HG03439 (cell line): ENCODE results near the gene NEU1.
A peak's percentile ranks its signal among the peaks of the same experiment; 100 is the strongest.
"Not testable (repeated sequence)": the region's sequence is repeated elsewhere in the genome, so short reads cannot be mapped to it uniquely, and the experiment has no call there.

Experiments
- ATAC-seq: cut with Tn5 transposase; IDR thresholded peaks from one replicate; pipeline ENCODE4 v1.9.1; 2021; ENCODE audit warnings: mild to moderate bottlenecking, moderate library complexity; ENCODE audit not compliant: unreplicated experiment

Gene NEU1

DNA sequence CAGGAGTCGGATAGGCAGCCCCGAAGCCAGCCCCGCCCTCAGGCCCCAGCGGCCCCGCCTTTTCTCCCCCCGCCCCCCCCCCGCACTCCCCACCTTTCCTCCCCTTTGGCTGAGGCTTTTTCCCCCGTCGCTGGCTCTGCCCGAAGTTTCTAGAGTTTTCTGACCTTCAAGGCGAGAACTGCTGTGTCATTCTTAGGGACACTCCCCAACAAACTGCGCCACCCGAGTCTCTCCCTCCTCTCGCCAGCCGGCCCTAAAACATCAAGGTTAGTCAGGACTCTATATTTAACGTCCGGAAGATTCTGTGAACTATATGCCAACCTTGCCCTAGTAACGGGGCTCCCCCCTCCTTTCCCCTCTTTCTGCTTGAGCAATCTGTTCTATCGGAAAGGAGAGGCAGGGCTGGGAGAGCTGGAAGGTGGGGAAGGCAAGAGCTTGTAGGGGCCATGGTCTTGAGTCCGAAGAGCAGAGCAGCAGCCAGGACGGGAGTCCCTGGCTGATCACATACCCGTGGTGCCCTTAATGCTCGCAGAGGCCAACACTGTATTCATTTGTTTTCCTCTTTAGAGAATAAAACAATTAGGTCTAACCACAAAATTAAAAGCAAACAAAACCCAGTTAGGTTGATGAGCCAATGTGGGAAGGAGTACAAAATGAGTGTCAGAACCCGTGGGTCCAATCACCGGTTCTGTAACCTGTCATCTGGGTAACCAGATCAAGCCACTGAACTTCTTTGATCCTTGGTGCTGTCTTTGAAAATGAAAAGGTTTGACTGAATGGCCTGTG lies 40.4 kb downstream of the NEU1 start:
- peak; percentile 40 for ATAC-seq

DNA sequence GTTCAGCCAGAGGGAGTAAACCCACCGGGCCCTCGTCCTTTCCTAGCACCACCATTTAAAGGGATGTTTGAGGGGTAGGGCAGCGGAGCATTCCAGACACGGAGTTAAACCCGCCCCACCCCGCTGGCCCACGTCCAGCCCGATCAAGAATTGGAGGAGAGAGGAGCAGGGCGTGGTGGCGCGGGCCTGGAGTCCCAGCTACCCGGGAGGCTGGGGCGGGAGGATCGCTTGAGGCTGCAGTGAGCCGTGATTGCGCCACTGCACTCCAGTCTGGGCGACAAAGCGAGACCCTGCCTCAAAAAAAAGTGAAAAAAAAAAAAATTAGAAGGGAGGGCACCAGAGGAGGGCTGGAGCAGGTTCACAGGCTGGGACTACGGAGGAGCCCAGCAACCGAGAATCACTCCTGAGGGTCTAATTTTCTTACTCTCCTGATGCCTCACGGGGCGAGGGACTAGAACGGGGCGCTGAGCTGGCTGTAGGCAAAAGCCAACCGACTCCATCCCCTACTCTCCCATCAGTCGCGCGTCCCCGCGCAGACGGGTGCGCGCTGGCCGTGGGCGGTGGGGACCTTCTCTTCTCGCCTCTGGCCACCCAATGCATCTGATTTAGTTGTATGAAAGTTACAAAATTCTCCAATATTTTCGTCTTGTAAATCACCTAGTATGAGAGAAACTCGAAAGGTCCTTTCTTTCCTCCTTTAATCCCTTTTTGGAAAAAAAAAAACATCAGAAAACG lies 41.2 kb downstream of the NEU1 start:
- ATAC-seq: peak; percentile 40

DNA sequence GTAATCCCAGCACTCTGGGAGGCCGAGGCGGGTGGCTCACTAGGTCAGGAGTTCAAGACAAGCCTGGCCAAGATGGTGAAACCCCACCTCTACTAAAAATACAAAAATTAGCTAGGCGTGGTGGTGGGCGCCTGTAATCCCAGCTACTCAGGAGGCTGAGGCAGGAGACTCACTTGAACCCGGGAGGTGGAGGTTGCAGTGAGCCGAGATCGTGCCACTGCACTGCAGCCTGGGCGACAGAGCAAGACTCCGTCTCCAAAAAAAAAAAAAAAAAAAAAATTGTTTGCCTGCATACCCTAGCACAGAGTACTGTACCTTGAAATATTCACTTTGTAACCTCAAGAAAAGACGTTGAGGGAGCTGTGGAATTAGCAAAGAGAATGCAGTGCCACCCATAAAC lies 42.2 kb downstream of the NEU1 start:
- ATAC-seq: not testable (repeated sequence)

DNA sequence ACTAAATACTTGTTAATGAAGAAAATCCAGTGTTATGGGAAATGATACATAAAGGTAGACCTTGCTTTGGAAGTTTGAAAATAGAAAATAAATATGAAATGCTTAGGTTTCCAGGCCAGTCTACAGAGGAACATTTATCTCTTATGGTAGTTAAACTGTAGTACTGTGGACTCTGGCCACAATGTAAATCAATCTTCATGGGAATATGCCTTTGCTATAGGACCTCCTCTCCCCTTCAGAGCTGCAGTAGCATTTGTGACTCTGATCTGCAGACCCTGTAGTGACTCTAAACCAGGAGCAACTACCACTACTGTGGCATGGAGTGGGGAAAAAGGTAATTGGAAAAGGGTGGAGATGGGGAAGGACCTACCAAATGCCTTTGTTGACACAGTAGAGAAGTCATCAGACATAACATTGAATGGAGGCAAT lies 42.7 kb downstream of the NEU1 start:
- ATAC-seq: no peak

DNA sequence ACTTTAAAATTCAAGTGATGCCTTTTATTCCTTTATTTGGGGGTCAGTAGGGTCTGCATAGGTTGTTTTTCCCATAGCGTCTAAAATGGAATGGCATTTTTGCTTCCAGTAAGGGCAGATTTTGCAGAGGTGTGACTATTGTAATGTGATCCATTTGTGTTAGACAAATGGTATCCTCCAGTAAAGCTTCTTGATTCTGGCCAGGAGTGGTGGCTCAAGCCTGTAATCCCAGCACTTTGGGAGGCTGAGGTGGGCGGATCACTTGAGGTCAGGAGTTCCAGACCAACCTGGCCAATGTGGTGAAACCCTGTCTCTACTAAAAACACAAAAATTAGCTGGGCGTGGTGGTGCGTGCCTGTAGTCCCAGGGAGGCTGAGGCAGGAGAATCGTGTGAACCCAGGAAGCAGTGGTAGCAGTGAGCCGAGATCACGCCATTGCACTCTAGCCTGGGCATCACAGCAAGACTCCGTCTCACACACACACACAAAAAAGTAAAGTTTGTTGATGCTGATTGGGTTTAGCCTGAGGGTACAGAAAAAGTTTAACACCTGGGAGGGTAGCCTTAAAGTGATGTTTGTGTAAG lies 44.6 kb downstream of the NEU1 start:
- not testable (repeated sequence) for ATAC-seq

DNA sequence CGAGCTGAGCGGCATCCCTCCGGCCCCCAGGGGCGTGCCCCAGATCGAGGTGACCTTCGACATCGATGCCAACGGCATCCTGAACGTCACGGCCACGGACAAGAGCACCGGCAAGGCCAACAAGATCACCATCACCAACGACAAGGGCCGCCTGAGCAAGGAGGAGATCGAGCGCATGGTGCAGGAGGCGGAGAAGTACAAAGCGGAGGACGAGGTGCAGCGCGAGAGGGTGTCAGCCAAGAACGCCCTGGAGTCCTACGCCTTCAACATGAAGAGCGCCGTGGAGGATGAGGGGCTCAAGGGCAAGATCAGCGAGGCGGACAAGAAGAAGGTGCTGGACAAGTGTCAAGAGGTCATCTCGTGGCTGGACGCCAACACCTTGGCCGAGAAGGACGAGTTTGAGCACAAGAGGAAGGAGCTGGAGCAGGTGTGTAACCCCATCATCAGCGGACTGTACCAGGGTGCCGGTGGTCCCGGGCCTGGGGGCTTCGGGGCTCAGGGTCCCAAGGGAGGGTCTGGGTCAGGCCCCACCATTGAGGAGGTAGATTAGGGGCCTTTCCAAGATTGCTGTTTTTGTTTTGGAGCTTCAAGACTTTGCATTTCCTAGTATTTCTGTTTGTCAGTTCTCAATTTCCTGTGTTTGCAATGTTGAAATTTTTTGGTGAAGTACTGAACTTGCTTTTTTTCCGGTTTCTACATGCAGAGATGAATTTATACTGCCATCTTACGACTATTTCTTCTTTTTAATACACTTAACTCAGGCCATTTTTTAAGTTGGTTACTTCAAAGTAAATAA lies 45.3 kb downstream of the NEU1 start:
- ATAC-seq: not testable (repeated sequence)

DNA sequence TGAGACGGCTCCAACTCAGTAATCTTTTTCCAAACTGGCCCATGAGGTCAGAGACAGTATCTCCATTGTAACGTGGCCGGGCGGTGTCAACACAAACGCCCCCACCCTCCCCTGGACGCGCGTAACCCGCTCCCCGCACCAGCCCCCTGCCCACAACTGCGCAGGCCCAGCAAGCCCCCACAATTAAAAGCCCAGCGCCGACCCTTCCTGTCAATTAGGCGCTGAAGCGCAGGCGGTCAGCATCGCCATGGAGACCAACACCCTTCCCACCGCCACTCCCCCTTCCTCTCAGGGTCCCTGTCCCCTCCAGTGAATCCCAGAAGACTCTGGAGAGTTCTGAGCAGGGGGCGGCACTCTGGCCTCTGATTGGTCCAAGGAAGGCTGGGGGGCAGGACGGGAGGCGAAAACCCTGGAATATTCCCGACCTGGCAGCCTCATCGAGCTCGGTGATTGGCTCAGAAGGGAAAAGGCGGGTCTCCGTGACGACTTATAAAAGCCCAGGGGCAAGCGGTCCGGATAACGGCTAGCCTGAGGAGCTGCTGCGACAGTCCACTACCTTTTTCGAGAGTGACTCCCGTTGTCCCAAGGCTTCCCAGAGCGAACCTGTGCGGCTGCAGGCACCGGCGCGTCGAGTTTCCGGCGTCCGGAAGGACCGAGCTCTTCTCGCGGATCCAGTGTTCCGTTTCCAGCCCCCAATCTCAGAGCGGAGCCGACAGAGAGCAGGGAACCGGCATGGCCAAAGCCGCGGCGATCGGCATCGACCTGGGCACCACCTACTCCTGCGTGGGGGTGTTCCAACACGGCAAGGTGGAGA lies 47.4 kb downstream of the NEU1 start, which contains the start of the genes HSPA1A and HSPA1L:
HSPA1A (plus strand) TSS at position 519 of the 814 bp plus-strand sequence; CDS start at position 733, 214 bp downstream.
HSPA1L (minus strand) TSS at position 259 of the 814 bp plus-strand sequence. CDS start 3,311 bp downstream, outside the sequence.
- ATAC-seq: no peak

DNA sequence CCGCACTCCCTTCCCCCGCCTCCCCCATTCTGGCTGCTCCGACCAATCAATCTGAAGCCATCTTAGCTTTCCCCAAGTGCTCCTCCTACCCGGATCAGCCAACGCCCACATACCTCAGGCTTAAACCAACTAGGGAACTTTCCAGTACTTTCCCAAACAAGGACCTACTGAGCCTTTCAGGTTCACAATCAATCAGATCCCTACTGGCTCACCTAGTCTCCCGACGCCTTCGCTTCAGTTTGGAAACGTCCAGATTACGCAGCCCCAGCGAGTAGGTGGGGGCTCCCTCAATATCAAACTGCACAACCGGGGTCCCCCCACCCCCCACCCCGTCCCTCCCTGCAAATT lies 48.0 kb downstream of the NEU1 start:
- ATAC-seq: no peak

DNA sequence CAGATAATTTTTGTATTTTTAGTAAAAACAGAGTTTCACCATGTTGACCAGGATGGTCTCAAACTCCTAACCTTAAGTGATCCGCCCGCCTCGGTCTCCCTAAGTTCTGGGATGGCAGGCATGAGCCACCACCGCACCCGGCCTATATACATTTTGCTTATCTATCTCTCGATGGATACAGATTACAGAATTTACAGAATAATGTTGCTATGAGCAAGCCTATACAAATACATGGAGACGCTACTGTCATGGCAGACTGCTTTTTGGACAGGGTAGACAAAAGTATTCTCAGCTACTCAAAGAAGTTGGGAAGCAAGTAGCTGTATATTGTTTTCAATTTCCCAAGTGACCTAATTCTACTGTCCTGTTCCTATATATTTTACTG lies 49.2 kb downstream of the NEU1 start:
- ATAC-seq: no peak

DNA sequence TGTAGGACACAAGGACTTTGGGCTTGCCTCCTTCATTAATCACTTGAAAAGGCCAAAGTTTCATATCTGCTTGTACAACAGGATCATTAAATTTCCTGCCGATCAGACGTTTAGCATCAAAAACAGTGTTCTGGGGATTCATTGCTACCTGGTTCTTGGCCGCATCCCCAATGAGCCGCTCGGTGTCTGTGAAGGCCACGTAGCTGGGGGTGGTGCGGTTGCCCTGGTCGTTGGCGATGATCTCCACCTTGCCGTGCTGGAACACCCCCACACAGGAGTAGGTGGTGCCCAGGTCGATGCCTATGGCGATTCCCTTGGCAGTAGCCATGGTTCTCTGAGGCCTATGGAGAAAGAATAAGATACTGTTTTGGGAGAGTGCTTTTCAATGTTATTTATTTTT lies 51.0 kb downstream of the NEU1 start:
- ATAC-seq: no peak

DNA sequence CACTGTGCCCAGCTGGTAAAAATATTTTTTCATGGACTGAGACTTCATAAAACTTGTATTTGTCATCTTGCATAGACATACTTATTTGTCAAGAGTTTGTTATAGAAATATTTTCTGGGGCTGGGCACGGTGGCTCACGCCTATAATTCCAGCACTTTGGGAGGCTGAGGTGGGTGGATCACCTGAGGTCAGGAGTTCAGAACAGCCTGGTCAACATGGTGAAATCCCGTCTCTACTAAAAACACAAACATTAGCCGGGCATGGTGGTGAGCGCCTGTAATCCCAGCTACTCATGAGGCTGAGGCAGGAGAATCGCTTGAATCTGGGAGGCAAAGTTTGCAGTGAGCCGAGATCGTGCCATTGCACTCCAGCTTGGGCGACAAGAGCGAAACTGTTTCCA lies 54.0 kb downstream of the NEU1 start:
- not testable (repeated sequence) for ATAC-seq
